Vagina (tissue), 2 donors: ENCODE data around the gene UBE2D1.

Experiments used
- POLR2A ChIP-seq, 2 donors: fragments of 450-650 bp; IDR thresholded peaks; one replicate each; pipeline ENCODE4 v1.6.1; 2017; ENCODE audit warnings: antibody characterized with exemption in 2 of 2, mild to moderate bottlenecking in 2 of 2, moderate library complexity in 2 of 2
- POLR2AphosphoS5 ChIP-seq, 2 donors: sonication (generic); formaldehyde crosslinking; IDR thresholded peaks; one replicate each; pipeline ENCODE4 v1.9.0; 2017; ENCODE audit warnings: antibody characterized with exemption in 2 of 2, mild to moderate bottlenecking in 2 of 2, low read depth in 1 of 2; ENCODE audit not compliant: insufficient read depth in 1 of 2
- TF ChIP-seq, protein P1 (sequence below), 3 experiments: fragments of 450-650 bp in 2 of 3; fragments of 200-600 bp in 1 of 3; sonication (generic) in 1 of 3; IDR thresholded peaks; one replicate each; pipeline ENCODE4 v1.5.1; 2017 to 2019; ENCODE audit warnings: antibody characterized with exemption in 3 of 3, mild to moderate bottlenecking in 2 of 3, moderate library complexity in 2 of 3

DNA sequence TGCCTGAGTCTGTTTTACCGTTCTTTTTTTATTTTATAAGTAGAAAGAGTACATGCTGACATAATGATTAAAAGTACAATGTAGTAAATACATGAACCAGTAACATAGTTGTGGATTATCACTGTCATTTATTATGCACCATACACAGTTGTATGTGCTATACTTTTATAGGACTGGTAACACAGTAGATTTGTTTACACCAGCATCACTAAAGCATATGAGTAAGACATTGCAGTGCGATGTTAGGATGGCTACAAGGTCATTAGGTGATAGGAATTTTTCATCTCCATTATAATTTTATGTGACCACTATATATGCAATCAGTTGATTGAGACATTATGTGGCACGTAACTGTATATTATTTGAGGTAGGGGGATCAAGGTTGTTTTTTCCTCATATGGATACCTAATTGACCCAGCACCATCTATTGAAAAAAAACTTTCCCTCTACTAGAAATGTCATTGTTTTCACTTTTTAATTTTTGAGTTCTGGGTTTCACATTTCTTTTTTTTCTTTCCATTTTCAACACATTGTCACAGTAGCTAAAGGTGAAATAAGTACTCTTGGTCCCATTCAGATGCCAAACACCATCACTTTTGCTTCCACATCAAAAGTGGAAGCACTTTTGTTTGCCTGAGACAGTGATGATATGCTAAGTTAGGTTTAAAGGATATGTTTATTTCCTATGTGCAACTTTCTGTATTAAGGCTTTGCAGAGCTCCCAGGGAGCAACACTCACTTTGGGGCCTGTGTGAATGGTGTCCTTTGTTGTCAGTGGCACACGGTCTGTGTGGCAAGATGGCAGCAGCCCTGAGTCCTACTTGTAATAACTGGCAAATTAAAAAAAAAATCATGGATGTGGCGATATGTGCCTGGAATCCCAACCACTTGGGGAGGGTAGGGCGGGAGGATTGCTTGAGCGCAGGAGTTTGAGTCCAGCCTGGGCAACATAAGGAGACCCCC, 17.1 kb downstream of the UBE2D1 start:
- TF ChIP-seq, protein P1, sequence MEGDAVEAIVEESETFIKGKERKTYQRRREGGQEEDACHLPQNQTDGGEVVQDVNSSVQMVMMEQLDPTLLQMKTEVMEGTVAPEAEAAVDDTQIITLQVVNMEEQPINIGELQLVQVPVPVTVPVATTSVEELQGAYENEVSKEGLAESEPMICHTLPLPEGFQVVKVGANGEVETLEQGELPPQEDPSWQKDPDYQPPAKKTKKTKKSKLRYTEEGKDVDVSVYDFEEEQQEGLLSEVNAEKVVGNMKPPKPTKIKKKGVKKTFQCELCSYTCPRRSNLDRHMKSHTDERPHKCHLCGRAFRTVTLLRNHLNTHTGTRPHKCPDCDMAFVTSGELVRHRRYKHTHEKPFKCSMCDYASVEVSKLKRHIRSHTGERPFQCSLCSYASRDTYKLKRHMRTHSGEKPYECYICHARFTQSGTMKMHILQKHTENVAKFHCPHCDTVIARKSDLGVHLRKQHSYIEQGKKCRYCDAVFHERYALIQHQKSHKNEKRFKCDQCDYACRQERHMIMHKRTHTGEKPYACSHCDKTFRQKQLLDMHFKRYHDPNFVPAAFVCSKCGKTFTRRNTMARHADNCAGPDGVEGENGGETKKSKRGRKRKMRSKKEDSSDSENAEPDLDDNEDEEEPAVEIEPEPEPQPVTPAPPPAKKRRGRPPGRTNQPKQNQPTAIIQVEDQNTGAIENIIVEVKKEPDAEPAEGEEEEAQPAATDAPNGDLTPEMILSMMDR (IDR thresholded peaks at IDR 0.05) = no peak
- TF ChIP-seq POLR2A (IDR thresholded peaks at IDR 0.05) = no peak
- no peak for TF ChIP-seq POLR2AphosphoS5 (IDR thresholded peaks at IDR 0.05; ENCODE audit: insufficient read depth in 1 of 2, low read depth in 1 of 2)
